WTC11 (cell line): ENCODE measurements around the gene WBP1L. TPM values are rescaled to one million over a fixed set of nuclear protein-coding genes. Genes with fewer than 3 reads are reported as not detected.

ENCODE experiments used
- ATAC-seq: fragments of 200-7000 bp; cut with Tn5 transposase; 2 replicates; pipeline ENCODE4 v1.10.0; 2021; ENCODE audit warnings: mild to moderate bottlenecking, moderate library complexity
- CTCF ChIA-PET: fragments of 300-600 bp; sonication (Branson Sonifier 250); formaldehyde crosslinking; loops from one replicate; lab custom pipeline; 2021; ENCODE audit warnings: antibody characterized with exemption; lab: Charles Lee
- POLR2A ChIA-PET: fragments of 350-600 bp; sonication (Branson Sonifier 250); formaldehyde crosslinking; loops from one replicate; lab custom pipeline; 2021; ENCODE audit warnings: antibody characterized with exemption; lab: Charles Lee
- DNase-seq: peaks from one replicate; pipeline ENCODE4 v3.0.0; 2021; ENCODE audit warnings: low spot score
- H3K27ac Mint-ChIP-seq: 2 replicates; pipeline ENCODE4 v1.8.0; 2021; ENCODE audit warnings: mixed read lengths
- H3K27me3 Mint-ChIP-seq: 2 replicates; pipeline ENCODE4 v1.8.0; 2021; ENCODE audit warnings: low read depth, mild to moderate bottlenecking, moderate library complexity, mixed read lengths
- H3K36me3 Mint-ChIP-seq: 2 replicates; pipeline ENCODE4 v1.8.0; 2021; ENCODE audit warnings: mixed read lengths
- H3K4me1 Mint-ChIP-seq: 2 replicates; pipeline ENCODE4 v1.8.0; 2022; ENCODE audit warnings: mixed read lengths
- H3K4me3 Mint-ChIP-seq: 2 replicates; pipeline ENCODE4 v1.8.0; 2021; ENCODE audit warnings: mild to moderate bottlenecking, moderate library complexity, mixed read lengths
- H3K9me3 Mint-ChIP-seq: 2 replicates; pipeline ENCODE4 v1.8.0; 2021; ENCODE audit warnings: mixed read lengths
- ELF4 ChIP-seq: sonication (generic); formaldehyde crosslinking; IDR thresholded peaks from 2 replicates; pipeline ENCODE4 v1.8.1; 2022; ENCODE audit warnings: low read depth, mild to moderate bottlenecking, moderate library complexity, missing genetic modification reagents
- ESRRA ChIP-seq: sonication (generic); formaldehyde crosslinking; IDR thresholded peaks from 2 replicates; pipeline ENCODE4 v1.8.1; 2022; ENCODE audit warnings: mild to moderate bottlenecking, missing genetic modification reagents, borderline replicate concordance
- FOXJ3 ChIP-seq: sonication (generic); formaldehyde crosslinking; IDR thresholded peaks from 2 replicates; pipeline ENCODE4 v1.9.0; 2021; ENCODE audit warnings: missing genetic modification reagents, mild to moderate bottlenecking, borderline replicate concordance
- GRHL2 ChIP-seq: fragments of 250-450 bp; sonication (Bioruptor Pico); IDR thresholded peaks from 2 replicates; pipeline ENCODE4 v1.8.0; 2022; ENCODE audit warnings: mild to moderate bottlenecking, moderate library complexity; ENCODE audit not compliant: insufficient replicate concordance, severe bottlenecking
- GTF2I ChIP-seq: fragments of 250-450 bp; sonication (Bioruptor Pico); conservative IDR thresholded peaks from 2 replicates; pipeline ENCODE4 v1.4.0; 2021; ENCODE audit warnings: mild to moderate bottlenecking
- JUN ChIP-seq: sonication (generic); formaldehyde crosslinking; IDR thresholded peaks from 2 replicates; pipeline ENCODE4 v1.8.0; 2023; ENCODE audit warnings: mild to moderate bottlenecking, missing genetic modification reagents
- NFE2L1 ChIP-seq: sonication (generic); formaldehyde crosslinking; IDR thresholded peaks from 2 replicates; pipeline ENCODE4 v1.8.1; 2023; ENCODE audit warnings: missing genetic modification reagents
- NR2C2 ChIP-seq: sonication (generic); formaldehyde crosslinking; IDR thresholded peaks from 2 replicates; pipeline ENCODE4 v1.8.0; 2022; ENCODE audit warnings: mild to moderate bottlenecking, missing genetic modification reagents
- OVOL2 ChIP-seq: fragments of 250-450 bp; sonication (Bioruptor Pico); IDR thresholded peaks from 2 replicates; pipeline ENCODE4 v1.9.0; 2021; ENCODE audit warnings: mild to moderate bottlenecking, borderline replicate concordance
- PRRX2 ChIP-seq: fragments of 250-450 bp; sonication (Bioruptor Pico); IDR thresholded peaks from 2 replicates; pipeline ENCODE4 v1.8.0; 2021; ENCODE audit warnings: mild to moderate bottlenecking
- SMAD3 ChIP-seq: sonication (generic); formaldehyde crosslinking; IDR thresholded peaks from 2 replicates; pipeline ENCODE4 v1.8.0; 2022; ENCODE audit warnings: missing genetic modification reagents, mild to moderate bottlenecking, borderline replicate concordance
- SOX15 ChIP-seq: fragments of 250-450 bp; sonication (Bioruptor Pico); IDR thresholded peaks from 2 replicates; pipeline ENCODE4 v1.9.0; 2021; ENCODE audit warnings: mild to moderate bottlenecking
- SP1 ChIP-seq: sonication (generic); formaldehyde crosslinking; conservative IDR thresholded peaks from 2 replicates; pipeline ENCODE4 v1.8.1; 2022; ENCODE audit warnings: missing genetic modification reagents
- TEAD1 ChIP-seq: sonication (generic); formaldehyde crosslinking; IDR thresholded peaks from 2 replicates; pipeline ENCODE4 v1.8.0; 2022; ENCODE audit warnings: mild to moderate bottlenecking, missing genetic modification reagents
- ZBTB21 ChIP-seq: sonication (generic); formaldehyde crosslinking; IDR thresholded peaks from 2 replicates; pipeline ENCODE4 v1.8.1; 2023; ENCODE audit warnings: mild to moderate bottlenecking, missing genetic modification reagents, borderline replicate concordance
- ZNF219 ChIP-seq: sonication (generic); formaldehyde crosslinking; IDR thresholded peaks from 2 replicates; pipeline ENCODE4 v1.8.0; 2023; ENCODE audit warnings: missing genetic modification reagents, mild to moderate bottlenecking, borderline replicate concordance
- ZNF232 ChIP-seq: sonication (generic); formaldehyde crosslinking; IDR thresholded peaks from 2 replicates; pipeline ENCODE4 v1.8.0; 2022; ENCODE audit warnings: mild to moderate bottlenecking, missing genetic modification reagents
- total RNA-seq: library from RNA; stranded (reverse); gene quantifications from 3 replicates; pipeline ENCODE4 v1.2.3, GENCODE V29; 2021
- TF ChIP-seq, protein P1 (sequence below): sonication (generic); formaldehyde crosslinking; IDR thresholded peaks from 2 replicates; pipeline ENCODE4 v1.8.0; 2023; ENCODE audit warnings: mild to moderate bottlenecking, missing genetic modification reagents
- TF ChIP-seq, protein P2 (sequence below): fragments of 250-450 bp; sonication (Bioruptor Pico); conservative IDR thresholded peaks from 2 replicates; pipeline ENCODE4 v1.9.0; 2021; ENCODE audit warnings: mild to moderate bottlenecking
- TF ChIP-seq, protein P3 (sequence below): fragments of 250-450 bp; sonication (Bioruptor Pico); IDR thresholded peaks from 2 replicates; pipeline ENCODE4 v1.9.0; 2021; ENCODE audit warnings: moderate library complexity, mild to moderate bottlenecking, inconsistent platforms, borderline replicate concordance
- TF ChIP-seq, protein P4 (sequence below): sonication (generic); formaldehyde crosslinking; IDR thresholded peaks from 2 replicates; pipeline ENCODE4 v1.8.0; 2023; ENCODE audit warnings: missing genetic modification reagents
- TF ChIP-seq, protein P5 (sequence below): sonication (generic); formaldehyde crosslinking; IDR thresholded peaks from 2 replicates; pipeline ENCODE4 v1.8.1; 2022; ENCODE audit warnings: missing genetic modification reagents, borderline replicate concordance
- TF ChIP-seq, protein P6 (sequence below): sonication (generic); formaldehyde crosslinking; IDR thresholded peaks from 2 replicates; pipeline ENCODE4 v1.8.0; 2022; ENCODE audit warnings: mild to moderate bottlenecking, missing genetic modification reagents

Gene WBP1L
- total RNA-seq, 1 experiment from 2014 or later, result 26.8 TPM

DNA sequence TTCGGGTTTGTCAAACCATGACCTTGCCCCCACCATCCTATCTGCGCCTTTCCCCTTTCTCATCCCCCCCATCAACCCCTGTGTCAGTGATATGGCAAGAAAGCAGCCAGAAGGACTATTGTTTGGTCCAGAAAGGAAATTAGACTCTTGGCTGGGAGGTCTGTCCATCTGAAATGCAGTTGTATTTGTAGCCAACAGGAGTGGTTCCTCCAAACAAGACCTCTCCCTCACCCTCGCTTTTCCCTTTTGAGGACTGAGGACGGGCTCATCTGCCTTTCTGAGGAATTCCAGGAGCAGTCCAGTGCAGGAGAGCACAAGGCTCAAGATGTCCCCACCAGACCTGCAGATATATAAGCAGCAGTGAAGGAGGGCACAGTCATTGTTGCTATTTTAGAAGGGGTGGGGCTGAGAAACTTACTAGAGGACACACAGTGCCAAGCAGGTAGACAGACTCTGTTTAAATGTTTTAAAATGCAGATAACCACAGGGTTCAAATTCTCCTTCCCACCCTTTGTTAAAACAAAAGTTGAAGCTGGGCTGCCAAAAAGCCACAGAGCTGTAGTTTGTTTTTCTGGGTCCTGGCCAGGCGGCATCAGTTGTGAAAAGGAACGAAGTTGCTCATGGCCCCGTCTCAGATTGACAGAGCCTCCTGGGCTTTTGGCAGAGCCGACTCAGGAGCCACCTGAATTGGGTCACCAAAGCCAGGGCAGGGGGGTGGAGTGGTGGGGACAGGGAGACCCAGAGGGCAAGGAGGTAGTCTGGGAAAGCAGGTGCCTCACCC, 56.1 kb downstream of the WBP1L start:
- peaks cover 69% of the 10 kb centered on the region for H3K4me1 Mint-ChIP-seq
- no peak overlapping the region for H3K4me3 Mint-ChIP-seq
- peak overlapping the region; percentile 87 for H3K27ac Mint-ChIP-seq
- peaks cover 6% of the 10 kb centered on the region for H3K9me3 Mint-ChIP-seq
- ATAC-seq, result no peak
- TF ChIP-seq OVOL2 (no peak), ZNF219 (no peak), TEAD1 (CRISPR knock-in tag) (no peak), SMAD3 (CRISPR knock-in tag) (no peak)
- TF ChIP-seq, protein P1, sequence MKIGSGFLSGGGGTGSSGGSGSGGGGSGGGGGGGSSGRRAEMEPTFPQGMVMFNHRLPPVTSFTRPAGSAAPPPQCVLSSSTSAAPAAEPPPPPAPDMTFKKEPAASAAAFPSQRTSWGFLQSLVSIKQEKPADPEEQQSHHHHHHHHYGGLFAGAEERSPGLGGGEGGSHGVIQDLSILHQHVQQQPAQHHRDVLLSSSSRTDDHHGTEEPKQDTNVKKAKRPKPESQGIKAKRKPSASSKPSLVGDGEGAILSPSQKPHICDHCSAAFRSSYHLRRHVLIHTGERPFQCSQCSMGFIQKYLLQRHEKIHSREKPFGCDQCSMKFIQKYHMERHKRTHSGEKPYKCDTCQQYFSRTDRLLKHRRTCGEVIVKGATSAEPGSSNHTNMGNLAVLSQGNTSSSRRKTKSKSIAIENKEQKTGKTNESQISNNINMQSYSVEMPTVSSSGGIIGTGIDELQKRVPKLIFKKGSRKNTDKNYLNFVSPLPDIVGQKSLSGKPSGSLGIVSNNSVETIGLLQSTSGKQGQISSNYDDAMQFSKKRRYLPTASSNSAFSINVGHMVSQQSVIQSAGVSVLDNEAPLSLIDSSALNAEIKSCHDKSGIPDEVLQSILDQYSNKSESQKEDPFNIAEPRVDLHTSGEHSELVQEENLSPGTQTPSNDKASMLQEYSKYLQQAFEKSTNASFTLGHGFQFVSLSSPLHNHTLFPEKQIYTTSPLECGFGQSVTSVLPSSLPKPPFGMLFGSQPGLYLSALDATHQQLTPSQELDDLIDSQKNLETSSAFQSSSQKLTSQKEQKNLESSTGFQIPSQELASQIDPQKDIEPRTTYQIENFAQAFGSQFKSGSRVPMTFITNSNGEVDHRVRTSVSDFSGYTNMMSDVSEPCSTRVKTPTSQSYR (CRISPR knock-in tag), result no peak
- H3K36me3 Mint-ChIP-seq, result peaks cover 17% of the 10 kb centered on the region
- no peaks in the 10 kb centered on the region for H3K27me3 Mint-ChIP-seq
- DNase-seq, result no peak
- ChIA-PET POLR2A (no interaction called here), CTCF (interaction anchor here (0.6 kb wide), 1 partner anchor 1057 kb away, joined by 3 read pairs; no protein-coding TSS in a partner anchor)

DNA sequence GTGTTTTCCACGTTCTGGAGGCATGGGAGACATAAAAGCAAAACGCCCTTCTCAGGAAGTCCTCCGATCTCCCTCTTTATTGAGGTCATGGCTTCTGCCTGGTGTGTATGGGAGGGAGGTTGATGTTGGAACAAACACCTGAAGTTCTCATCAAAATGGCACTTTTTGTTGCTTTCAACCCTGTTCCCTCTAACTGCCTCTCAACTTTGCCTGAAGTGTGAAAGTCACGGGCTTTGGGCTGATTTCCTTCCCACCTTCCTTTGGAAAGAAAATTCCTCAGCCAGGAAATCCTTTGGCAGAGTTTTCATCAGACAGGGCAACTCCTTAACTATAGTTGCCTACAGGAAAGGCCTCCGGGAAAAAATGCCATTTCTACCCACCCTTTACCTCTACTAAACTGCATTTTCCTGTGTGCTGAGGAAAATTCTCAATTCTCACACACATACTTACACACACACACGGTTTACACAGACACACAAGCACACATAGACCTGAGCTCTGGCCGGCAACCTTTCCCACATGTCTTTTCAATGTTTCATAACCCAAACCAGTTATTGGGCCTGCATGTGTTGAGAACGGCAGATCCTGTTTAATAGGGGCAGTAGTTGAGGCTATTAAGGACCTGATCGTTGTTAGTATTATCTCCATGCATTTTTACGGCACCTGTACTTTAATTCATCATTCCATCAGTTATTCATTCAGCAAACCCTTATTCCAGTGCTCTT, 57.0 kb downstream of the WBP1L start:
- DNase-seq (no peak), ATAC-seq (no peak)
- ChIA-PET CTCF (no interaction called here), POLR2A (no interaction called here)
- Mint-ChIP-seq H3K27ac (peak overlapping the region; percentile 87), H3K4me1 (peaks cover 63% of the 10 kb centered on the region), H3K27me3 (no peaks in the 10 kb centered on the region), H3K9me3 (peaks cover 6% of the 10 kb centered on the region), H3K36me3 (peaks cover 17% of the 10 kb centered on the region), H3K4me3 (no peak overlapping the region)
- no peak for TF ChIP-seq ELF4
- TF ChIP-seq SP1 (CRISPR knock-in tag), result no peak
- TF ChIP-seq, protein P2, sequence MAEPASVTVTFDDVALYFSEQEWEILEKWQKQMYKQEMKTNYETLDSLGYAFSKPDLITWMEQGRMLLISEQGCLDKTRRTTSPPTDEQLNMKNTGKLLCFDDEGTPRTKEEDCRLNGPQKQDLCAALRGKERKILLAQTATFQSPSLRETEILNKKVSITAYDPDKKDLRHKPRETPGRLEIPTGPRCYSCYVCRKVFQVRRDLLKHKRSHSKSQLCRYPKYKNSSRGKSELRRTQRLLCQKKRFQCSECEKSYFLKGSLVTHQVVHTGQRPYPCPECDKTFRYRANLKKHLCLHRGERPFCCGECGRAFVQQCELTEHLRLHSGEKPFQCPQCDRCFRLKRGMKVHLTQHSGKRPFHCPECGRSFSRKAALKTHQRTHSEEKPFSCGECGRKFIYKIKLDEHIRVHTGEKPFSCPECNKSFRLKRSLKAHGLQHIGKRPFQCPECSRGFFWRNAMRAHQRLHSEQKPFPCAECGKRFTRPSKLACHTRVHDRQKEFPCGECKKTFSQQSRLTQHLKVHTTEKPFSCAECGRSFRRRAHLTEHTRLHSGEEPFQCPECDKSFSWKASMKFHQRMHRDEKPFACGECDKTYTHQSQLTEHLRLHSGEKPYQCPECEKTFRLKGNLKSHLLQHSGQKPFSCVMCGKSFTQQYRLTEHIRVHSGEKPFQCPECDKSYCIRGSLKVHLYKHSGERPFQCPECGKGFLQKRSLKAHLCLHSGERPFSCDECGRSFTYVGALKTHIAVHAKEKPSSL (CRISPR knock-in tag), result no peak
- TF ChIP-seq FOXJ3 (CRISPR knock-in tag), result no peak
- TF ChIP-seq GTF2I, result no peak
- no peak for TF ChIP-seq NR2C2 (CRISPR knock-in tag)
- TF ChIP-seq NFE2L1 (CRISPR knock-in tag), result no peak
- TF ChIP-seq, protein P3, sequence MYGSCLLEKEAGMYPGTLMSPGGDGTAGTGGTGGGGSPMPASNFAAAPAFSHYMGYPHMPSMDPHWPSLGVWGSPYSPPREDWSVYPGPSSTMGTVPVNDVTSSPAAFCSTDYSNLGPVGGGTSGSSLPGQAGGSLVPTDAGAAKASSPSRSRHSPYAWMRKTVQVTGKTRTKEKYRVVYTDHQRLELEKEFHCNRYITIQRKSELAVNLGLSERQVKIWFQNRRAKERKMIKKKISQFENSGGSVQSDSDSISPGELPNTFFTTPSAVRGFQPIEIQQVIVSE (CRISPR knock-in tag), result no peak
- TF ChIP-seq SOX15 (CRISPR knock-in tag), result no peak
- TF ChIP-seq, protein P4, sequence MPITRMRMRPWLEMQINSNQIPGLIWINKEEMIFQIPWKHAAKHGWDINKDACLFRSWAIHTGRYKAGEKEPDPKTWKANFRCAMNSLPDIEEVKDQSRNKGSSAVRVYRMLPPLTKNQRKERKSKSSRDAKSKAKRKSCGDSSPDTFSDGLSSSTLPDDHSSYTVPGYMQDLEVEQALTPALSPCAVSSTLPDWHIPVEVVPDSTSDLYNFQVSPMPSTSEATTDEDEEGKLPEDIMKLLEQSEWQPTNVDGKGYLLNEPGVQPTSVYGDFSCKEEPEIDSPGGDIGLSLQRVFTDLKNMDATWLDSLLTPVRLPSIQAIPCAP (CRISPR knock-in tag), result no peak
- TF ChIP-seq, protein P5, sequence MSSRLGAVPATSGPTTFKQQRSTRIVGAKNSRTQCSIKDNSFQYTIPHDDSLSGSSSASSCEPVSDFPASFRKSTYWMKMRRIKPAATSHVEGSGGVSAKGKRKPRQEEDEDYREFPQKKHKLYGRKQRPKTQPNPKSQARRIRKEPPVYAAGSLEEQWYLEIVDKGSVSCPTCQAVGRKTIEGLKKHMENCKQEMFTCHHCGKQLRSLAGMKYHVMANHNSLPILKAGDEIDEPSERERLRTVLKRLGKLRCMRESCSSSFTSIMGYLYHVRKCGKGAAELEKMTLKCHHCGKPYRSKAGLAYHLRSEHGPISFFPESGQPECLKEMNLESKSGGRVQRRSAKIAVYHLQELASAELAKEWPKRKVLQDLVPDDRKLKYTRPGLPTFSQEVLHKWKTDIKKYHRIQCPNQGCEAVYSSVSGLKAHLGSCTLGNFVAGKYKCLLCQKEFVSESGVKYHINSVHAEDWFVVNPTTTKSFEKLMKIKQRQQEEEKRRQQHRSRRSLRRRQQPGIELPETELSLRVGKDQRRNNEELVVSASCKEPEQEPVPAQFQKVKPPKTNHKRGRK (CRISPR knock-in tag), result no peak
- TF ChIP-seq, protein P6, sequence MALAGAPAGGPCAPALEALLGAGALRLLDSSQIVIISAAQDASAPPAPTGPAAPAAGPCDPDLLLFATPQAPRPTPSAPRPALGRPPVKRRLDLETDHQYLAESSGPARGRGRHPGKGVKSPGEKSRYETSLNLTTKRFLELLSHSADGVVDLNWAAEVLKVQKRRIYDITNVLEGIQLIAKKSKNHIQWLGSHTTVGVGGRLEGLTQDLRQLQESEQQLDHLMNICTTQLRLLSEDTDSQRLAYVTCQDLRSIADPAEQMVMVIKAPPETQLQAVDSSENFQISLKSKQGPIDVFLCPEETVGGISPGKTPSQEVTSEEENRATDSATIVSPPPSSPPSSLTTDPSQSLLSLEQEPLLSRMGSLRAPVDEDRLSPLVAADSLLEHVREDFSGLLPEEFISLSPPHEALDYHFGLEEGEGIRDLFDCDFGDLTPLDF (CRISPR knock-in tag), result no peak
- no peak for TF ChIP-seq ZNF232 (CRISPR knock-in tag)
- TF ChIP-seq ZBTB21 (CRISPR knock-in tag), result no peak
- no peak for TF ChIP-seq JUN (CRISPR knock-in tag)
- no peak for TF ChIP-seq ESRRA (CRISPR knock-in tag)
- TF ChIP-seq SMAD3 (CRISPR knock-in tag), result no peak
- no peak for TF ChIP-seq GRHL2 (CRISPR knock-in tag)
- TF ChIP-seq PRRX2 (CRISPR knock-in tag), result no peak
